AML-193 (cell line): ENCODE data around the gene BACH2.
"Not testable (repeated sequence)": the region's sequence is repeated elsewhere in the genome, so short reads cannot be mapped to it uniquely, and the experiment has no call there.

Experiments
- DNase-seq, 2 experiments: peaks; one replicate each; lab custom pipeline; 2025; lab: John Stamatoyannopoulos, UW

Gene BACH2

DNA sequence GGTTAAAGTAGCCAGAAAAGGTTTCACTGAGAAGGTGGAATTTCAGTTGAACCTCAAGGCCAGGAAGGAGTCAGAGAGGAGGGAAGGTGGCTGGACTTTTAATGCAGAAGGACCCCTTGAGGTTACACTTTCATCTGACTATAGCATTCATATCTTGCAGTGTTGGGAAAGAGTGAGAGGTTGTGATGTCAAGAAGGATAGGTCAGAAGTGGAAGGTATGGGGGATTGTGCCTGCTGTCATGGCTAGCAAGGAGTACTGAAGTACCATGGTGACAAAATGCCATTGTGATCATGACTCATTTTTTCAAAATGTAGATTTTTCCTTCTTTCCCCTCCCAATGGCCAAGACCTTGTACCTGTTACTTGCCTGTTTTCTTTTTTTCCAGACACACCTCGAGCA lies 5.2 kb upstream of the BACH2 start:
- DNase-seq: no peak

DNA sequence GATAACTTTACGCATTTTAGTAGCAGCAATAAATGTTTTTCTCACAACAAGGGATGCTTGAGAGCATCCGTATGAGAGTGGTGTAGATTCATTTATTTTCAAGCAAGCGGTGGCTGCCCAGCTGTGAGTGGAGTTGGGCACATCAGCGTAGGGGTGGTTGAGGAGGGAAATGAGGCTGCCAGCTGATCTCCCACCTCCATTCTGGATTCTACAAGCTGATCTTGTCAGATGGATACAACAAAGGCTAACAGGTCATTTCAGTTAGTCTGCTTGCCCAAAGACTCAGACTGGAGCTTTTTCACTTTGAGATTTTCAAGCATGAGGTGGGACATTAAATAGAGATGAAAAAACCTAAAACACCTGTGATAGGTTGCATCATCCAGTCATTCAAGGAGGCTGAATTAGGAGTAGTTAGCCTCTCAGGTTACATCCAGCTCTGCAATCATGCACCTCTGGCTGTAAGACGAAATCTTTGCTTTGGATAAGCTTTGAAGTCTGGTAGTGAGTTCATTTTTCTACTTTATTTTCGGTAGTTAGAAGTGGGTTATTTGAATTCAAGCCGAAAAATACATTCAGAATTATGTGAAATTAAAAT lies 1.9 kb upstream of the BACH2 start:
- no peak for DNase-seq

DNA sequence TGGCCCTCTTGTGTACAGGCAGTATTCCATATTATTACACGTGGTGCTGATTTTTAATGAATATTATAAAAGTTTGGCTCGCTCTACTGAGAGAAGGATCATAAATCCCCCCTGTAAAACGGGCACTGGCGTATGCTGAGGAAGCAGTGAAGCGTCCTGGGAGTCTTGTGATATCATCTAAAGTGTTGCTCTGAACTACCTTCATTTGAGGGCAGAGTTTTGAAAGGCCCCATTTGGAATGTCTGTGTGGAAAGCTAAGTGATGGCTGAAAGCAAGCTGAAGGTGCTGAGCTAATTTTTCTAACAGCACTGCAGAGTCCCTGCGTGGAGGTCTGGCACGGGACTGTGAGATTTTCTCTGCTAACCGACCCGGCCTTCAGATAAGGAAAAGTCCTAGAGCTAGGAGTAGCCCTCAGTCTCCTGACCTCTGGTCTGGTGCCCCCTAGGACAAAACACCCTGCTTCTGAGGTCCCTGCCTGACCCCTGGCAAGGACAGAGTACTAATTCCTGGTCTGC lies 1.3 kb upstream of the BACH2 start:
- DNase-seq: no peak

DNA sequence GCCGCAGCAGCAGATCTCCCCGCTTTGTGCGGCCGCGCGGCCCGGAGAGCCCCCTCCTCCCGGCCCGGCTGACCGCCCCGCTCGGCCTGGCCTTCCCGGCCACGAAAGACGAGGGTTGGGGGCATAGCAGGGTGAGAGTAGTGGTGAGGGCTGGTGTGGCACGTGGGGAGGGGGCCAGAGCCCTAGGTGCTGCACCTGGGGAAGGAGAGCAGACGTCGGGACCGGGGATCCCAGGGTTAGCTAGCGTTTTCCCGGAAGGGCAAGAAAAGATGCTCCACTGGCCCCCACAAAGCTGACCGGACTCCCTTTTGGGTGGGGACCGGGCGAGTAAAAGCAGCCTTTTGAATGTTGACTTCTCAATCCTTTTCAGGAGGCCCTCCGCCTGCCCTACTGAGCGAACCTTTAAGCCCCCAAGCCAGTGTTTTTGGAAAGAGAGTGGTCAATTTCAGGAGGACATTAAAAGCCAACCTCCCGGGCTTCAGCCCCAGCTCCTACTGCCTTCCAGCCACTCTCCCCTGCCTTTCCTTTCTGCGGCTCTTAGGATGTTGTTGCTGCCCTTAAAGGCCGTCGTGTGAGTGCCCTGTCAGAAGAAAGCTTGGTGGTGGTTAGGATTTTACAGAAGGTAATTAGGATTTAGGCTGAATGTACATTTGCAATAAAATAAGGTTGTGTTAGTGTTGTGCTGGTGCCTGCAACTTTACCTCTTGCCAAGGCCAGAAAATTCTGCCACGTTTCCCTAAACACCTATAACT lies 648 bp upstream of the BACH2 start:
- no peak for DNase-seq

DNA sequence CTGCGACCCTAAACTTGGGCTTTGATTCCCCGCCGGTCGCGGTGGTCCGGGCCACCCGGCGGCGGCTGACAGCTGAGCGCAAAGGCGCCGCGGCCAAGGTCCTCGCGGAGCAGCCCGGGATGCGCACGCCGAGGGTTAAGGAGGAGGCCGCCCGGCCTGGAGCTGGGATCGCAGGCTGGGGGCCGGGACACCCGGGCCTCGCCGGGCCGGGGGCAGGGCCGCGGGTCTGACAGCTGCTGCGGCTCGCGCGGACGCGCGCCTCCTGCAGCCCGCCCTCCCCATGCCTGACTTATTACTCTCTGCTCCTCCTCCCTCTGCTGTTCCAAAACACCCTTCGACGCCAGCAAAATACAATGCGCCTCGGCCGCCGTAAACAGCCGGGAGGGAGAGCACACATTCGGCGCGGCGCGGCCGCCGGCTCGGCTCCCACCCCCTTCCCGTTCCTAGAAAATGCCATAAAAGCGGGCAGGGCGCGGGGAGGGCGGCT lies 746 bp downstream of the BACH2 start:
- no peak for DNase-seq

DNA sequence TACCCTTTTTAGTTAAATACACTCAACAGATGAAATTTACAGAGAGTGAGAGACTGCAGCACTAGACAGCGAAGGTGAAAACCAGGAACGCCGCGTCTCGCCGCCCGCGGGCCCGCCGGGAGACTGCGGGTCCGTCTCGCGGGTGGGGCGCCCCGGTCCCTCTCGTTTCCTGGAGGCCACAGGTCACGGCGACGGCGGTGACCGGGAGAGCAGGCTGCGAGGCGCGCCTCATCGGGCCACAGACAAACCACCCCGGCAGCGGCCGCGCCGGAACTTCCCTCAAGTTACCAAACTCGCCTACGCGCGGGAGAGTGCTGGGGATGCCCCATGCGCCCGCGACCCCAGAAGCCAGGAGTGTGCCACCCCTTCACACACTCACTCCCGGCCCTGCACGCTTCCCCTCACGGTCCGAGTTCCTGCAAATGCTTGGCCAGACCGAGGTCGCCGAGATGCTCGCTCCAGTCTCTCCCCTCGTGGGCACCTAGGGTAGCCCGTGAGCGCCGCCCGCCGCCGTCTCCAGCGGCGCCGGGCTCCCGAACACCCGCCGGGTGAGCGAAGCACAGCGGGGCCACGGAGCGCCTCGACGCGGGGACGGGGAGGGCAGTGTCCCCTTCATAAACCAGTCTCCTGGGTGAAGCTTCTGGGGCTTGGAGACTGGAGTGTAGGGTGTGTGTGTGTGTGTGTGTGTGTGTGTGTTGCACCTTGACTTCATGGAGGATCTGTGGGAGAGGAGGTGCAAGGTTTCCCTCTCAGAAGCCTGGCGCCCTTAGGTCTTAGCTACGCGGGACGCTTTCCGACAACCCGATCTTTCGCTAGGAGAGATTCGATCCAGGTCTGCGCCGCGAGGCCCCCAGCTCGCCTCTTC lies 1.4 kb downstream of the BACH2 start:
- no peak for DNase-seq

- DNase-seq: no peak
These were observed 2.0 kb downstream of the BACH2 start for GRCh38 chr6:90294614-90294988.

- no peak for DNase-seq
These were observed 2.6 kb downstream of the BACH2 start for GRCh38 chr6:90294008-90294511.

DNA sequence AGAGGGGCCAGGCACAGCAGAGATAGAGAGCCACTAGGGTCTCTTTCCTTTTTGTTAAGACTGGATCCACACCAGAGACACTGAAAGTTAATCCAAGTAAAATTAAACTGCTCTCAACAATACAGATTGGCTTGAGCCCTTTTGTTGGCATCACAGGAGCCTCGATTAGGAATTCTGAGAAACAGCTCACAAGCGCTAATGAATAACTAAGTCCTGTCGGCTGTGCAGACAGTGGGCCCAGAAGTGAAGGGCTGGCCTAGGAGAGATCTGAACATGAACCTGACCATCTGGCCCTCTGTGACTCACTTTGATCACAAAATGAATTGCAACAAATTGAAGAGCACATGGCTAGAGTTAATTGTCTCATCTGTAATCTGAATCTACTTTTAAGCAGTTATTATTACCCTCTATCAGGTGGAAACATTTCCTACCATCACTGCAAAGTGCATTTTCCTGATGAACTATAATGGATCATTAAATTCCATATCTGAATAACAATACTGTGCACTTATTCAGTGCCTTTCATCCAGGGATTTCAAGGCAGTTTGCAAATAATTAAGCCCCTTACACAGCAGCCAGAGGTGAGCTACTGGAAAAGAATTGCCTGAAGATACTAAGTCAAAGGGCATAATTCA lies 3.2 kb downstream of the BACH2 start:
- no peak for DNase-seq

DNA sequence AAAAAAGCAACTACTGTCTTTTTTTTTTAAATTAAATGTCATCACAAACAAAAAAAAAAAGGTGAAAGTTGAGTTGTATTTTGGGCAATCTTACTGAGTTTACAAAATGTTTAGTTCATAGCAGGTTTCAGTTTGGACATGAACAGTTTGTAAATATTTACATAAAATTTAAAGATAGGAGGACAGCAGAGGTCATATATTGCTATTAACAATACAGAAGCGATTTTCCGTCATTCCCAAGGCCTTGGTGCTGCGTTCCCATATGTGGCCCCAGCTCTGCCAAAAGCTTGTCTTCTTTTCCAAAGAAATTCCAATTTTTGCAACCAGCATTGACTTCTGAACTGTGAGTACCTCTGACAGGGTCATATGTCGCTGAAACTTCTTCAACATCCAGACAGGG lies 5.1 kb downstream of the BACH2 start:
- no peak for DNase-seq

GRCh38 chr6:90290811-90291420 lies 5.7 kb downstream of the BACH2 start:
- DNase-seq: no peak

- no peak for DNase-seq
These were observed 6.7 kb downstream of the BACH2 start for GRCh38 chr6:90289902-90290301.

- no peak for DNase-seq
These were observed 8.2 kb downstream of the BACH2 start for GRCh38 chr6:90288404-90288803.

- DNase-seq: peak; percentile 66 to 77
These were observed 9.7 kb downstream of the BACH2 start for GRCh38 chr6:90286884-90287488.

- DNase-seq: peak; percentile 47 to 63
These were observed 10.8 kb downstream of the BACH2 start for GRCh38 chr6:90285611-90286381.

GRCh38 chr6:90285042-90285481 lies 11.6 kb downstream of the BACH2 start:
- DNase-seq: no peak

DNA sequence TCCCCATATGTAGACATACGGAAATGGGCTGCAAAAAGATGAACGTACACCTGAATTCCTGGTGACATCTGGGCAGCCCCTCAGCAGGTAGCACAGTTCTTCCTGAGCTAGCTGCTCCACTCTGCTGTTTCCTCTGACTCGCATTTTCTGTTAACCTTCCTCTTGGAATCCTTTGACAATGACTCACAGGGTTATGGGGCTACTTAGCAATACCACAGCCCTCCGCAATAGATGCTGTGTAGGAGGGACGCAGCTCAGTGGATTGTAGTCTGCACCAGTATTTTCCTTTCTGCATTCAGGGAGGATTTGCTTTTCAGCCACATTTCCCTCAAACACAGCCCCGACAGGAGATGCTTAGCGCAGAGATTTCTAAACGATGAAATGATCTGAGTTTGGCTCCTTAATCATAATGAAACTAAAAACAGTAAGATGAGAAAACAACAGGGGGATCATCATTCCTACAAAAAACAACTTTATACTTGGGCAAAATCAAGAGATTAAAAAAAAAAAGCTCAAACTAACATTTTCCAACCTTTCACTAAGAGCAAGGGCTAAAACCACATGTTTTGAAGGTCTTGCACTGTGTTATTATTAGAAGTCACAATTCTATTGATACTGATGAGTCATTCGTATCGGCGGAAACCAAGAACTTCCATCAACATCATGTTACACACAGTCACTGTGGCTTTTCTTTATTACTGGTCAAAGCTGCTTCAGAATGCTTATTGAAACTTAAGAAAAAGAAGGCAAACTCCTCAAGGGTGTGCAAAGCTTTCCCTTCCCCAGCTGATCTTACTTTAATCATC lies 12.2 kb downstream of the BACH2 start:
- no peak for DNase-seq

DNA sequence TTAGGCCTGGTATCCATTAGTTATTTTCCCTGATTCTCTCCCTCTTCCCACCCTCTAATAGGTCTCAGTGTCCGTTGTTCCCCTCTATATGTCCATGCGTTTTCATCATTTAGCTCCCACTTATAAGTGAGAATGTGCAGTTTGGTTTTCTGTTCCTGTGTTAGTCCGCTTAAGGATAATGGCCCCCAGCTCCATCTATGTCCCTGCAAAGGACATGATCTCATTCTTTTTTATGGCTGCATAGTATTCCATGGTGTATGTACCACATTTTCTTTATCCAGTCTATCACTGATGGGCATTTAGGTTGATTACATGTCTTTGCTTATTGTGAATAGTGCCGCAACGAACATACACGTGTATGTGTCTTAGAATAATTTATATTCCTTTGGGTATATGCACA lies 14.4 kb downstream of the BACH2 start:
- DNase-seq: not testable (repeated sequence)

DNA sequence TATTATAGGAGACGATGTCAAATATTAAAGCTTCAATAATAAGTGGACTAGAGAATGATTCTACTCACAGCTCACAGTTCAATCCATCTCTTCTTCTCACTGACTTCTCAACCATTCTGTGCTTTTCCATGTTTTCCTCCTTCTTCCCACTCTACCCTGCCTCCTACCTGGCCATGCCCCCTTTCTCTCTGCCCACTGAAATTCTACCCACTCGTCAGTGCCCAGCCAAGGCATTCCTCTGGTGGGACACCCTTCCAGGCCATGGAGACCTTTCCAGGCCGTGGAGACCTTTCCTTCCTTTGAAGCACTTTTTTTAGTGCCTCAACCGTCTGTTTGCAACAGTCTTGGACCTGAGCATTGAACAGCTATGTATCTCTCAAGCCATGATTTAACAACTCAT lies 18.5 kb downstream of the BACH2 start:
- no peak for DNase-seq
